GM12875 (cell line): Measurements from ENCODE around the gene ISM1.

Source experiments
- H3K4me3 ChIP-seq: one replicate; pipeline ENCODE4 v1.5.1; 2011; ENCODE audit warnings: low read depth, low read length, control low read depth
- CTCF ChIP-seq: IDR thresholded peaks from 2 replicates; pipeline ENCODE4 v1.5.1; 2011; ENCODE audit warnings: low read depth, mild to moderate bottlenecking, control low read depth, inconsistent platforms, low read length, moderate library complexity, borderline replicate concordance; ENCODE audit not compliant: insufficient read depth

The ISM1 gene

GRCh38 chr20:13317439-13317838, 96.4 kb downstream of the ISM1 start:
- no peak overlapping the region for H3K4me3 ChIP-seq
- no peak for TF ChIP-seq CTCF

GRCh38 chr20:13318871-13319521, 97.9 kb downstream of the ISM1 start:
- TF ChIP-seq CTCF = no peak
- H3K4me3 ChIP-seq = no peak overlapping the region

GRCh38 chr20:13320702-13321101, 99.6 kb downstream of the ISM1 start:
- TF ChIP-seq CTCF = no peak

GRCh38 chr20:13321416-13321815, 100.3 kb downstream of the ISM1 start:
- TF ChIP-seq CTCF = no peak
- no peak overlapping the region for H3K4me3 ChIP-seq

More at GRCh38 chr20:13320702-13321101, 99.6 kb downstream of the ISM1 start:
- no peak overlapping the region for H3K4me3 ChIP-seq

GRCh38 chr20:13322198-13322597, 101.1 kb downstream of the ISM1 start:
- no peak overlapping the region for H3K4me3 ChIP-seq
- no peak for TF ChIP-seq CTCF

GRCh38 chr20:13322621-13323020, 101.5 kb downstream of the ISM1 start:
- TF ChIP-seq CTCF = no peak
- H3K4me3 ChIP-seq = no peak overlapping the region

- no peak overlapping the region for H3K4me3 ChIP-seq
- peak; percentile 29; the same call in 1 of the 2 replicates for TF ChIP-seq CTCF
Measured at GRCh38 chr20:13325033-13325432, 104.0 kb downstream of the ISM1 start.
